Neural cell (in vitro differentiated cells): ENCODE measurements around the gene PYGL. TPM values are rescaled to one million over a fixed set of nuclear protein-coding genes. Genes with fewer than 3 reads are reported as not detected.

ENCODE experiments used
- H2AFZ ChIP-seq: fragments of 200-600, 300-800 bp; sonication (generic), shearing (Covaris generic); 2 replicates; pipeline ENCODE4 v1.6.0; 2014; ENCODE audit warnings: low read depth, mild to moderate bottlenecking, antibody characterized with exemption, low read length, moderate library complexity
- H3F3A ChIP-seq: fragments of 200-600 bp; shearing (Covaris generic); 2 replicates; pipeline ENCODE4 v1.6.1; 2016; ENCODE audit warnings: mild to moderate bottlenecking, moderate library complexity, mixed read lengths, antibody characterized with exemption, low read length; ENCODE audit not compliant: insufficient read depth, poor library complexity, severe bottlenecking
- H3K27ac ChIP-seq: fragments of 200-600, 300-800 bp; sonication (generic), shearing (Covaris generic); 2 replicates; pipeline ENCODE4 v1.5.1; 2014; ENCODE audit warnings: mild to moderate bottlenecking, low read length, moderate library complexity
- H3K27me3 ChIP-seq: fragments of 300-800, 200-600 bp; sonication (generic), shearing (Covaris generic); 2 replicates; pipeline ENCODE4 v1.6.0; 2014; ENCODE audit warnings: mild to moderate bottlenecking, low read depth, low read length, moderate library complexity; ENCODE audit not compliant: insufficient read depth
- H3K36me3 ChIP-seq: fragments of 300-800, 200-600 bp; sonication (generic), shearing (Covaris generic); 2 replicates; pipeline ENCODE4 v1.5.1; 2014; ENCODE audit warnings: mild to moderate bottlenecking, antibody characterized with exemption, low read length, moderate library complexity; ENCODE audit not compliant: insufficient read depth
- H3K4me2 ChIP-seq: fragments of 300-800, 200-600 bp; sonication (generic), shearing (Covaris generic); 2 replicates; pipeline ENCODE4 v1.6.0; 2014; ENCODE audit warnings: mild to moderate bottlenecking, low read length
- H3K4me3 ChIP-seq: fragments of 300-800, 200-600 bp; sonication (generic), shearing (Covaris generic); 2 replicates; pipeline ENCODE4 v1.5.1; 2014; ENCODE audit warnings: mild to moderate bottlenecking, low read length, moderate library complexity
- H3K79me2 ChIP-seq: fragments of 200-600 bp; shearing (Covaris generic); replicated peaks from 2 replicates; pipeline ENCODE4 v1.6.0; 2014; ENCODE audit warnings: mild to moderate bottlenecking, low read length, moderate library complexity; ENCODE audit not compliant: insufficient read depth
- H3K9ac ChIP-seq: fragments of 300-800, 200-600 bp; sonication (generic), shearing (Covaris generic); 2 replicates; pipeline ENCODE4 v1.6.1; 2016; ENCODE audit warnings: mild to moderate bottlenecking, low read length, mixed read lengths
- H3K9me2 ChIP-seq: fragments of 200-600 bp; shearing (Covaris generic); 2 replicates; pipeline ENCODE4 v1.6.1; 2016; ENCODE audit warnings: mild to moderate bottlenecking, low read length, mixed read lengths; ENCODE audit not compliant: insufficient read depth
- H3K9me3 ChIP-seq: fragments of 200-600, 300-800 bp; sonication (generic), shearing (Covaris generic); 2 replicates; pipeline ENCODE4 v1.6.1; 2016; ENCODE audit warnings: mild to moderate bottlenecking, mixed run types, low read length, moderate library complexity, mixed read lengths
- H4K20me1 ChIP-seq: fragments of 200-600 bp; shearing (Covaris generic); 2 replicates; pipeline ENCODE4 v1.6.1; 2016; ENCODE audit warnings: mild to moderate bottlenecking, mixed run types; ENCODE audit not compliant: insufficient read depth
- CTCF ChIP-seq: fragments of 450-650 bp; IDR thresholded peaks from 2 replicates; pipeline ENCODE4 v1.5.1; 2014; ENCODE audit warnings: antibody characterized with exemption, mild to moderate bottlenecking, moderate library complexity; ENCODE audit not compliant: poor library complexity, severe bottlenecking
- EP300 ChIP-seq: fragments of 450-650 bp; conservative IDR thresholded peaks from 2 replicates; pipeline ENCODE4 v1.6.1; 2014; ENCODE audit warnings: antibody characterized with exemption, mild to moderate bottlenecking, moderate library complexity; ENCODE audit not compliant: poor library complexity, severe bottlenecking
- EZH2 ChIP-seq: fragments of 200-600, 300-800 bp; shearing (Covaris generic), sonication (generic); IDR thresholded peaks from 2 replicates; pipeline ENCODE4 v1.6.1; 2014; ENCODE audit warnings: antibody characterized with exemption, low read length, borderline replicate concordance, mild to moderate bottlenecking; ENCODE audit not compliant: insufficient read depth, poor library complexity, severe bottlenecking
- MXI1 ChIP-seq: fragments of 450-650 bp; conservative IDR thresholded peaks from 2 replicates; pipeline ENCODE4 v1.6.1; 2014; ENCODE audit warnings: antibody characterized with exemption, mild to moderate bottlenecking; ENCODE audit not compliant: poor library complexity, severe bottlenecking
- POLR2AphosphoS5 ChIP-seq: IDR thresholded peaks from 2 replicates; pipeline ENCODE4 v1.6.1; 2012
- RAD21 ChIP-seq: fragments of 450-650 bp; conservative IDR thresholded peaks from 2 replicates; pipeline ENCODE4 v1.6.1; 2014; ENCODE audit warnings: antibody characterized with exemption, mild to moderate bottlenecking, moderate library complexity
- SMC3 ChIP-seq: fragments of 450-650 bp; conservative IDR thresholded peaks from 2 replicates; pipeline ENCODE4 v1.6.1; 2014; ENCODE audit warnings: antibody characterized with exemption, mild to moderate bottlenecking, moderate library complexity; ENCODE audit not compliant: poor library complexity
- TAF1 ChIP-seq: IDR thresholded peaks from 2 replicates; pipeline ENCODE4 v1.6.1; 2012; ENCODE audit warnings: low read depth
- polyA plus RNA-seq: library from polyadenylated mRNA; depleted of rRNA; stranded (reverse); fragments of >200 nt; gene quantifications from 2 replicates; pipeline ENCODE4 v1.2.3, GENCODE V29; 2014
- TF ChIP-seq, protein P1 (sequence below): IDR thresholded peaks from 2 replicates; pipeline ENCODE4 v1.6.1; 2012; ENCODE audit warnings: borderline replicate concordance

The PYGL gene
- polyA plus RNA-seq, 1 donor from 2014 or later = not detected

DNA sequence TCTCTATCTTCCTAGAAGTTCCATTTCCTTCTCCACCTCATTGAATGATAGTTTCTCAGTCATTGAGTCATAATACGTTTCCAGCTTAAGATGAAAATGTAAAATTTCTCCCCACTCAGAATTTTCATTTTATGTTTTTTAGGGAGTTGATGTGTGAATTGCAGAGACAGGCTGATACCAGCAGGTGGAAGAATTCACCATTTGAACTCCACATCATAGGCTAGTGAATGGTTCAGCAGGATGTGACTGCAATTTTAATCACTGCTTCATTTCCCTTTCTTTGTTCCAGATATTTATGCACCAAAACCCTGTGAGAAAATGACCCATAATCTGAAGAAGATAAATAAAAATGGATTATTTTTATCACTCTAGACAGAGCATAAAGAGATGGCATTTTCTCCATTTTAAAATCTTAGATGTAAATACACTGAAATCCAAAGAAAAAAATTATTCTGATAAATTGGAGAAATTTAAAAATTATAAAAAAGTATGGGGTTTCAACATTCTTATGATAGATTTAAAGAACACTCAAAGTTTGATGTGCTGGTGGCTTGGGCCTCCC lies 10.6 kb upstream of the PYGL start:
- no peaks in the 10 kb centered on the region for H3K36me3 ChIP-seq
- no peaks in the 10 kb centered on the region for H4K20me1 ChIP-seq
- H3K27ac ChIP-seq = peak overlapping the region; percentile 4
- no peaks in the 10 kb centered on the region for H3F3A ChIP-seq
- no peaks in the 10 kb centered on the region for H3K79me2 ChIP-seq
- no peaks in the 10 kb centered on the region for H3K9me3 ChIP-seq
- no peak overlapping the region for H2AFZ ChIP-seq
- no peak overlapping the region for H3K9ac ChIP-seq
- no peak overlapping the region for H3K4me2 ChIP-seq
- H3K4me3 ChIP-seq = no peak overlapping the region
- H3K27me3 ChIP-seq = no peaks in the 10 kb centered on the region
- H3K9me2 ChIP-seq = no peaks in the 10 kb centered on the region
- no peak for TF ChIP-seq EP300
- peak; percentile 92 for TF ChIP-seq RAD21
- TF ChIP-seq EZH2 = no peak
- peak; percentile 96 for TF ChIP-seq SMC3
- TF ChIP-seq POLR2AphosphoS5 = no peak
- TF ChIP-seq, protein P1, sequence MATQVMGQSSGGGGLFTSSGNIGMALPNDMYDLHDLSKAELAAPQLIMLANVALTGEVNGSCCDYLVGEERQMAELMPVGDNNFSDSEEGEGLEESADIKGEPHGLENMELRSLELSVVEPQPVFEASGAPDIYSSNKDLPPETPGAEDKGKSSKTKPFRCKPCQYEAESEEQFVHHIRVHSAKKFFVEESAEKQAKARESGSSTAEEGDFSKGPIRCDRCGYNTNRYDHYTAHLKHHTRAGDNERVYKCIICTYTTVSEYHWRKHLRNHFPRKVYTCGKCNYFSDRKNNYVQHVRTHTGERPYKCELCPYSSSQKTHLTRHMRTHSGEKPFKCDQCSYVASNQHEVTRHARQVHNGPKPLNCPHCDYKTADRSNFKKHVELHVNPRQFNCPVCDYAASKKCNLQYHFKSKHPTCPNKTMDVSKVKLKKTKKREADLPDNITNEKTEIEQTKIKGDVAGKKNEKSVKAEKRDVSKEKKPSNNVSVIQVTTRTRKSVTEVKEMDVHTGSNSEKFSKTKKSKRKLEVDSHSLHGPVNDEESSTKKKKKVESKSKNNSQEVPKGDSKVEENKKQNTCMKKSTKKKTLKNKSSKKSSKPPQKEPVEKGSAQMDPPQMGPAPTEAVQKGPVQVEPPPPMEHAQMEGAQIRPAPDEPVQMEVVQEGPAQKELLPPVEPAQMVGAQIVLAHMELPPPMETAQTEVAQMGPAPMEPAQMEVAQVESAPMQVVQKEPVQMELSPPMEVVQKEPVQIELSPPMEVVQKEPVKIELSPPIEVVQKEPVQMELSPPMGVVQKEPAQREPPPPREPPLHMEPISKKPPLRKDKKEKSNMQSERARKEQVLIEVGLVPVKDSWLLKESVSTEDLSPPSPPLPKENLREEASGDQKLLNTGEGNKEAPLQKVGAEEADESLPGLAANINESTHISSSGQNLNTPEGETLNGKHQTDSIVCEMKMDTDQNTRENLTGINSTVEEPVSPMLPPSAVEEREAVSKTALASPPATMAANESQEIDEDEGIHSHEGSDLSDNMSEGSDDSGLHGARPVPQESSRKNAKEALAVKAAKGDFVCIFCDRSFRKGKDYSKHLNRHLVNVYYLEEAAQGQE = no peak
- TF ChIP-seq MXI1 = no peak
- TF ChIP-seq CTCF = peak; percentile 89
- no peak for TF ChIP-seq TAF1

GRCh38 chr14:50953502-50953901 lies 9.2 kb upstream of the PYGL start:
- no peak for TF ChIP-seq MXI1
- no peak for TF ChIP-seq RAD21
- TF ChIP-seq, protein P1 = no peak
- no peak for TF ChIP-seq POLR2AphosphoS5
- TF ChIP-seq SMC3 = no peak
- no peak for TF ChIP-seq EZH2
- TF ChIP-seq CTCF = no peak
- no peak for TF ChIP-seq TAF1
- TF ChIP-seq EP300 = no peak
- H3K9me2 ChIP-seq = no peaks in the 10 kb centered on the region
- no peaks in the 10 kb centered on the region for H3F3A ChIP-seq
- no peaks in the 10 kb centered on the region for H4K20me1 ChIP-seq
- H3K4me2 ChIP-seq = no peak overlapping the region
- H3K27me3 ChIP-seq = no peaks in the 10 kb centered on the region
- H3K79me2 ChIP-seq = no peaks in the 10 kb centered on the region
- H3K4me3 ChIP-seq = no peak overlapping the region
- H3K9ac ChIP-seq = no peak overlapping the region
- no peaks in the 10 kb centered on the region for H3K9me3 ChIP-seq
- H2AFZ ChIP-seq = no peak overlapping the region
- H3K27ac ChIP-seq = no peak overlapping the region
- H3K36me3 ChIP-seq = no peaks in the 10 kb centered on the region
